Mammary epithelial cell (primary cell): Measurements from ENCODE around the gene CAMKV.

ENCODE experiments used
- CTCF ChIP-seq, 2 donors: IDR thresholded peaks in 1 of 2; conservative IDR thresholded peaks in 1 of 2; 2 replicates each; pipeline ENCODE4 v1.5.1; 2011 to 2012; ENCODE audit warnings: inconsistent platforms in 2 of 2, low read length in 2 of 2, mild to moderate bottlenecking in 2 of 2, control low read depth in 1 of 2, low read depth in 1 of 2; ENCODE audit not compliant: insufficient read depth in 1 of 2; ENCODE audit errors: extremely low read depth in 1 of 2
- EZH2 ChIP-seq: IDR thresholded peaks from 2 replicates; pipeline ENCODE4 v1.6.1; 2012; ENCODE audit warnings: low read length, inconsistent platforms, borderline replicate concordance

- TF ChIP-seq CTCF (conservative IDR thresholded peaks at IDR 0.05 in 1 of 2, IDR thresholded peaks at IDR 0.05 in 1 of 2; ENCODE audit: extremely low read depth in 1 of 2, insufficient read depth in 1 of 2, low read depth in 1 of 2, low read length in 2 of 2): no peak
- no peak for TF ChIP-seq EZH2
Measured at GRCh38 chr3:49912881-49913281, 43.2 kb upstream of the CAMKV start.
